Endodermal cell (in vitro differentiated cells): ENCODE results near the gene PRUNE1. TPM values are rescaled to one million over a fixed set of nuclear protein-coding genes. Genes with fewer than 3 reads are reported as not detected.

Source experiments
- DNase-seq: peaks from one replicate; pipeline ENCODE4 v3.0.0-alpha.2; 2017
- H3K27ac ChIP-seq: 2 replicates; pipeline ENCODE4 v1.5.1; 2013; ENCODE audit warnings: mild to moderate bottlenecking, low read depth, low read length, moderate library complexity
- H3K27me3 ChIP-seq: 2 replicates; pipeline ENCODE4 v1.6.1; 2013; ENCODE audit warnings: mild to moderate bottlenecking, low read length, moderate library complexity; ENCODE audit not compliant: insufficient read depth, control insufficient read depth, poor library complexity, severe bottlenecking
- H3K36me3 ChIP-seq: 2 replicates; pipeline ENCODE4 v1.7.0; 2013; ENCODE audit warnings: mild to moderate bottlenecking, low read length, moderate library complexity; ENCODE audit not compliant: control insufficient read depth, insufficient read depth
- H3K4me1 ChIP-seq: one replicate; pipeline ENCODE4 v1.7.0; 2013; ENCODE audit warnings: low read length; ENCODE audit not compliant: control insufficient read depth, insufficient read depth
- H3K4me3 ChIP-seq: 2 replicates; pipeline ENCODE4 v1.5.1; 2013; ENCODE audit warnings: mild to moderate bottlenecking, low read length, moderate library complexity
- H3K9ac ChIP-seq: 2 replicates; pipeline ENCODE4 v1.6.1; 2013; ENCODE audit warnings: mild to moderate bottlenecking, low read length, moderate library complexity; ENCODE audit not compliant: poor library complexity, severe bottlenecking; ENCODE audit errors: extremely low read depth
- H3K9me3 ChIP-seq: 2 replicates; pipeline ENCODE4 v1.6.1; 2013; ENCODE audit warnings: mild to moderate bottlenecking, low read length, moderate library complexity; ENCODE audit not compliant: control insufficient read depth
- H3K27ac Mint-ChIP-seq: 2 replicates; pipeline ENCODE4 v1.8.0; 2020; ENCODE audit warnings: mixed read lengths
- H3K27me3 Mint-ChIP-seq: 2 replicates; pipeline ENCODE4 v1.8.0; 2021; ENCODE audit warnings: mild to moderate bottlenecking, mixed read lengths; ENCODE audit not compliant: insufficient read depth
- H3K36me3 Mint-ChIP-seq: 2 replicates; pipeline ENCODE4 v1.8.0; 2020; ENCODE audit warnings: low read depth, mixed read lengths
- H3K4me1 Mint-ChIP-seq: 2 replicates; pipeline ENCODE4 v1.8.0; 2020; ENCODE audit warnings: mixed read lengths
- H3K4me3 Mint-ChIP-seq: 2 replicates; pipeline ENCODE4 v1.8.0; 2020; ENCODE audit warnings: mild to moderate bottlenecking, moderate library complexity, mixed read lengths
- H3K9me3 Mint-ChIP-seq: 2 replicates; pipeline ENCODE4 v1.8.0; 2020; ENCODE audit warnings: mild to moderate bottlenecking, mixed read lengths
- CTCF ChIP-seq: fragments of 200-600 bp; sonication (generic); conservative IDR thresholded peaks from 2 replicates; pipeline ENCODE4 v1.5.0; 2021; ENCODE audit warnings: antibody characterized with exemption, mild to moderate bottlenecking
- WGBS, 2 experiments: methylation state at CpG; one replicate each; pipeline versions ENCODE4 v1.1.5 to v1.1.7; 2013; ENCODE audit warnings: missing lambda C conversion rate in 2 of 2, mixed read lengths in 1 of 2; ENCODE audit not compliant: insufficient coverage in 1 of 2, insufficient read length in 1 of 2; 5-methylcytosine and 5-hydroxymethylcytosine counted together
- total RNA-seq, 2 donors: library from RNA; stranded (reverse); fragmentation: NEBNext Ultra II Directional in 1 of 2; extraction: Animal tissue kit (Norgen Biotek cat#: 25700) in 1 of 2; gene quantifications; 2 replicates in 1 of 2; 3 replicates in 1 of 2; pipeline ENCODE4 v1.2.1, GENCODE V29; 2021

PRUNE1 gene
- total RNA-seq, 2 donors from 2014 or later, result 23.8 to 29.3 TPM

- Histone ChIP-seq H3K36me3 (peaks cover 78% of the 10 kb centered on the region), H3K27me3 (no peaks in the 10 kb centered on the region), H3K4me1 (no peaks in the 10 kb centered on the region), H3K9me3 (no peaks in the 10 kb centered on the region), H3K27ac (no peak overlapping the region), H3K9ac (no peak overlapping the region), H3K4me3 (no peak overlapping the region)
- DNase-seq, result no peak
- H3K36me3 Mint-ChIP-seq, result peaks cover 74% of the 10 kb centered on the region
- no peaks in the 10 kb centered on the region for H3K9me3 Mint-ChIP-seq
- no peak overlapping the region for H3K4me3 Mint-ChIP-seq
- peaks cover 10% of the 10 kb centered on the region for H3K4me1 Mint-ChIP-seq
- no peak for TF ChIP-seq CTCF
- 86% methylated on average over 5 of the region's 6 CpGs; no CpG with 5 or more reads in 1 of the 2 experiments for WGBS, 2 experiments
- no peak overlapping the region for H3K27ac Mint-ChIP-seq
- H3K27me3 Mint-ChIP-seq, result no peaks in the 10 kb centered on the region
Measured at GRCh38 chr1:150966011-150966410, 42.2 kb upstream of the PRUNE1 start.

- Histone ChIP-seq H3K9ac (no peak overlapping the region), H3K36me3 (peaks cover 61% of the 10 kb centered on the region), H3K27me3 (no peaks in the 10 kb centered on the region), H3K4me3 (no peak overlapping the region), H3K9me3 (no peaks in the 10 kb centered on the region), H3K4me1 (peaks cover 11% of the 10 kb centered on the region), H3K27ac (no peak overlapping the region)
- no peaks in the 10 kb centered on the region for H3K27me3 Mint-ChIP-seq
- H3K36me3 Mint-ChIP-seq, result peaks cover 58% of the 10 kb centered on the region
- no peak for DNase-seq
- no peak for TF ChIP-seq CTCF
- no peak overlapping the region for H3K27ac Mint-ChIP-seq
- WGBS, 2 experiments, result 95 to 100% methylated on average over 2 to 13 of the region's 13 CpGs
- no peaks in the 10 kb centered on the region for H3K9me3 Mint-ChIP-seq
- H3K4me3 Mint-ChIP-seq, result no peak overlapping the region
- peaks cover 29% of the 10 kb centered on the region for H3K4me1 Mint-ChIP-seq
Measured at GRCh38 chr1:150967936-150968335, 40.3 kb upstream of the PRUNE1 start.

- H3K4me3 Mint-ChIP-seq, result no peak overlapping the region
- H3K4me1 Mint-ChIP-seq, result peaks cover 33% of the 10 kb centered on the region
- Histone ChIP-seq H3K27me3 (no peaks in the 10 kb centered on the region), H3K27ac (no peak overlapping the region), H3K9ac (no peak overlapping the region), H3K4me3 (no peak overlapping the region), H3K4me1 (peaks cover 14% of the 10 kb centered on the region), H3K36me3 (peaks cover 56% of the 10 kb centered on the region), H3K9me3 (no peaks in the 10 kb centered on the region)
- TF ChIP-seq CTCF, result no peak
- WGBS, 2 experiments, result 95 to 100% methylated on average over 1 to 4 of the region's 4 CpGs
- H3K27me3 Mint-ChIP-seq, result no peaks in the 10 kb centered on the region
- H3K9me3 Mint-ChIP-seq, result no peaks in the 10 kb centered on the region
- H3K36me3 Mint-ChIP-seq, result peaks cover 52% of the 10 kb centered on the region
- no peak for DNase-seq
- H3K27ac Mint-ChIP-seq, result peak overlapping the region; percentile 62
Measured at GRCh38 chr1:150968491-150968890, 39.8 kb upstream of the PRUNE1 start.
